Measurements from ENCODE around the gene TSHZ2.

DNA sequence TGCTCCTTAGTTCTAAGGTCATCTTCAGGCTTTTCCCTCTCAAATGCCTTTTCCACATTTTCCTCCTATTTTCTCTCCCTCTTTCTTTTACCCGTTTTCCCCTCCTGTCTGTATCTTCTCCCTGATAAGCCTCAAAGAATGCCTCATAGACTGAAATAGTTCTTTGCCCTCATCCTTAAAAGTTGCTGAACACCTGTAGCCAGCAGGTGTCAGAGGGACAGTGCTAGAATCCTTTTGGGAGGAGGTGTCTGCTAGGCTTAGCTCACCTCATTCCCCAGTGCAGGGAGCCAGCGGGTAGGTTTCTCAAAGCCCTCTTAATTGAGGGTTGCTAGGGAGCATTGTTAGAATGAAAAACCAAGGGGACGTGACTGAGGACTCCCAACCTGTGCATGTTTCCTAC is 204.0 kb downstream of the TSHZ2 start:
- TF ChIP-seq FOS (IDR thresholded peaks at IDR 0.05; ENCODE audit: low read depth, low read length), result no peak
- TF ChIP-seq, protein P1, sequence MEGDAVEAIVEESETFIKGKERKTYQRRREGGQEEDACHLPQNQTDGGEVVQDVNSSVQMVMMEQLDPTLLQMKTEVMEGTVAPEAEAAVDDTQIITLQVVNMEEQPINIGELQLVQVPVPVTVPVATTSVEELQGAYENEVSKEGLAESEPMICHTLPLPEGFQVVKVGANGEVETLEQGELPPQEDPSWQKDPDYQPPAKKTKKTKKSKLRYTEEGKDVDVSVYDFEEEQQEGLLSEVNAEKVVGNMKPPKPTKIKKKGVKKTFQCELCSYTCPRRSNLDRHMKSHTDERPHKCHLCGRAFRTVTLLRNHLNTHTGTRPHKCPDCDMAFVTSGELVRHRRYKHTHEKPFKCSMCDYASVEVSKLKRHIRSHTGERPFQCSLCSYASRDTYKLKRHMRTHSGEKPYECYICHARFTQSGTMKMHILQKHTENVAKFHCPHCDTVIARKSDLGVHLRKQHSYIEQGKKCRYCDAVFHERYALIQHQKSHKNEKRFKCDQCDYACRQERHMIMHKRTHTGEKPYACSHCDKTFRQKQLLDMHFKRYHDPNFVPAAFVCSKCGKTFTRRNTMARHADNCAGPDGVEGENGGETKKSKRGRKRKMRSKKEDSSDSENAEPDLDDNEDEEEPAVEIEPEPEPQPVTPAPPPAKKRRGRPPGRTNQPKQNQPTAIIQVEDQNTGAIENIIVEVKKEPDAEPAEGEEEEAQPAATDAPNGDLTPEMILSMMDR (conservative IDR thresholded peaks at IDR 0.05; ENCODE audit: low read depth, low read length), result no peak
- TF ChIP-seq POLR2A (IDR thresholded peaks at IDR 0.05; ENCODE audit: low read depth, low read length), result no peak
- TF ChIP-seq, protein P2, sequence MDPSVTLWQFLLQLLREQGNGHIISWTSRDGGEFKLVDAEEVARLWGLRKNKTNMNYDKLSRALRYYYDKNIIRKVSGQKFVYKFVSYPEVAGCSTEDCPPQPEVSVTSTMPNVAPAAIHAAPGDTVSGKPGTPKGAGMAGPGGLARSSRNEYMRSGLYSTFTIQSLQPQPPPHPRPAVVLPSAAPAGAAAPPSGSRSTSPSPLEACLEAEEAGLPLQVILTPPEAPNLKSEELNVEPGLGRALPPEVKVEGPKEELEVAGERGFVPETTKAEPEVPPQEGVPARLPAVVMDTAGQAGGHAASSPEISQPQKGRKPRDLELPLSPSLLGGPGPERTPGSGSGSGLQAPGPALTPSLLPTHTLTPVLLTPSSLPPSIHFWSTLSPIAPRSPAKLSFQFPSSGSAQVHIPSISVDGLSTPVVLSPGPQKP (IDR thresholded peaks at IDR 0.05; ENCODE audit: borderline replicate concordance, low read depth, low read length), result no peak
- TF ChIP-seq CHD1 (IDR thresholded peaks at IDR 0.05; ENCODE audit: low read depth, low read length), result no peak
- TF ChIP-seq MAFK (IDR thresholded peaks at IDR 0.05; ENCODE audit: low read depth, low read length), result no peak
- TF ChIP-seq RFX5 (IDR thresholded peaks at IDR 0.05; ENCODE audit: low read depth, low read length), result no peak
- TF ChIP-seq RAD21 (IDR thresholded peaks at IDR 0.05; ENCODE audit: low read length), result no peak
- TF ChIP-seq RCOR1 (IDR thresholded peaks at IDR 0.05; ENCODE audit: insufficient replicate concordance, low read length), result no peak
- TF ChIP-seq CEBPB (IDR thresholded peaks at IDR 0.05; ENCODE audit: low read depth, low read length), result no peak
- no peak for TF ChIP-seq BHLHE40 (IDR thresholded peaks at IDR 0.05; ENCODE audit: low read depth, low read length)
- TF ChIP-seq SMC3 (IDR thresholded peaks at IDR 0.05; ENCODE audit: low read depth, low read length), result no peak
- no peak for TF ChIP-seq USF2 (IDR thresholded peaks at IDR 0.05; ENCODE audit: low read depth, low read length)
- no peak for TF ChIP-seq MXI1 (IDR thresholded peaks at IDR 0.05; ENCODE audit: borderline replicate concordance, low read depth, low read length)

Measured in IMR-90 (cell line).